Kidney epithelial cell (primary cell): ENCODE measurements around the gene ALOX15B. TPM values are rescaled to one million over a fixed set of nuclear protein-coding genes. Genes with fewer than 3 reads are reported as not detected.

Experiments
- DNase-seq: peaks from one replicate; pipeline ENCODE4 v3.0.0-alpha.2; 2010; ENCODE audit warnings: low read depth
- H3K27me3 ChIP-seq: 2 replicates; pipeline ENCODE4 v1.6.0; 2011; ENCODE audit warnings: low read length; ENCODE audit not compliant: control insufficient read depth, insufficient read depth
- H3K36me3 ChIP-seq: 2 replicates; pipeline ENCODE4 v1.5.1; 2011; ENCODE audit warnings: low read length; ENCODE audit not compliant: control insufficient read depth, insufficient read depth
- H3K4me3 ChIP-seq: 2 replicates; pipeline ENCODE4 v1.5.1; 2011; ENCODE audit warnings: low read depth, mild to moderate bottlenecking, control low read depth, low read length
- total RNA-seq: library from RNA; depleted of rRNA; stranded (reverse); fragments of >200 nt; gene quantifications from 2 replicates; pipeline ENCODE4 v1.2.3, GENCODE V29; 2015
- TF ChIP-seq, protein P1 (sequence below): IDR thresholded peaks from 2 replicates; pipeline ENCODE4 v1.5.1; 2011; ENCODE audit warnings: mild to moderate bottlenecking, moderate library complexity, low read length, control low read depth, inconsistent platforms; ENCODE audit not compliant: insufficient read depth, poor library complexity, severe bottlenecking

Gene ALOX15B
- total RNA-seq, 1 donor from 2014 or later, result 0.29 TPM

DNA sequence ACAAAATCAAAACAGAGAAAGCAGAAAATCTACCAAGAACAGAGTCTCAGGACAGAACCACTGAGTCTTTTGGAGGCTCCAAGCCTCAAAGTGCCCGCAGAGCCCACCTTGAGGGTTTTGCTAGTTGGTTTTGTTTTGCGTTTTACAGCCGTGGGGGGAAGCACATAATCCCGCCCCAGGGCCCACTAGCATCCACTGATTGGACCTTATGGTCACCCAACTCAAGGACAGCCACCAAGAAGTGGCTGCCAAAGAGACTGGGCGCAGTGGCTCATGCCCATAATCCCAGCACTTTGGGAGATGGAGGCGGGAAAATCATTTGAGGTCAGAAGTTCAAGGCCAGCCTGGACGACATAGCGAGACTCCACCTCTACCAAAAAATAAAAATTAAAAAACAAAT, 9.9 kb downstream of the ALOX15B start:
- Histone ChIP-seq H3K4me3 (no peak overlapping the region), H3K36me3 (no peaks in the 10 kb centered on the region), H3K27me3 (peaks cover 21% of the 10 kb centered on the region)
- TF ChIP-seq, protein P1, sequence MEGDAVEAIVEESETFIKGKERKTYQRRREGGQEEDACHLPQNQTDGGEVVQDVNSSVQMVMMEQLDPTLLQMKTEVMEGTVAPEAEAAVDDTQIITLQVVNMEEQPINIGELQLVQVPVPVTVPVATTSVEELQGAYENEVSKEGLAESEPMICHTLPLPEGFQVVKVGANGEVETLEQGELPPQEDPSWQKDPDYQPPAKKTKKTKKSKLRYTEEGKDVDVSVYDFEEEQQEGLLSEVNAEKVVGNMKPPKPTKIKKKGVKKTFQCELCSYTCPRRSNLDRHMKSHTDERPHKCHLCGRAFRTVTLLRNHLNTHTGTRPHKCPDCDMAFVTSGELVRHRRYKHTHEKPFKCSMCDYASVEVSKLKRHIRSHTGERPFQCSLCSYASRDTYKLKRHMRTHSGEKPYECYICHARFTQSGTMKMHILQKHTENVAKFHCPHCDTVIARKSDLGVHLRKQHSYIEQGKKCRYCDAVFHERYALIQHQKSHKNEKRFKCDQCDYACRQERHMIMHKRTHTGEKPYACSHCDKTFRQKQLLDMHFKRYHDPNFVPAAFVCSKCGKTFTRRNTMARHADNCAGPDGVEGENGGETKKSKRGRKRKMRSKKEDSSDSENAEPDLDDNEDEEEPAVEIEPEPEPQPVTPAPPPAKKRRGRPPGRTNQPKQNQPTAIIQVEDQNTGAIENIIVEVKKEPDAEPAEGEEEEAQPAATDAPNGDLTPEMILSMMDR, result no peak
- DNase-seq, result no peak

DNA sequence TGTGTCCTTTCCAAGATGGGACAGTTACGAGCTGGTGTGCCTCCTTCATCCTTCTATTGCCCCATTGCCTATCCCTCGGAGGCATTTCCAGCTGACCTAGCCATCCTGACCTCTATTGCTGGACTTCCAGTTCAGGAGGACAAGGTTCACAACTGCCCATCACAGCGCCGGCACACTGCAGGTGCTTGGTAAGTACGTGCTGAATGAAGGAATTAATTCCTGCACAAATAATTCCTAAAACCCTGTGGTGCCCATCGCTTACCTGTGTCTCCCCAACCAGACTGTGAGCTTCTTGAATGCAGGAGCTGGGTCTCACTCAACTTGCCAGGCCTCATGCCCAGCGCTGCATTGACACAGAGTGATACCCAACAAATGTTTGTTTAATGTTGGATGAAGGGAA, 13.0 kb downstream of the ALOX15B start:
- Histone ChIP-seq H3K36me3 (no peaks in the 10 kb centered on the region), H3K4me3 (no peak overlapping the region), H3K27me3 (peaks cover 11% of the 10 kb centered on the region)
- TF ChIP-seq, protein P1, result no peak
- no peak for DNase-seq

DNA sequence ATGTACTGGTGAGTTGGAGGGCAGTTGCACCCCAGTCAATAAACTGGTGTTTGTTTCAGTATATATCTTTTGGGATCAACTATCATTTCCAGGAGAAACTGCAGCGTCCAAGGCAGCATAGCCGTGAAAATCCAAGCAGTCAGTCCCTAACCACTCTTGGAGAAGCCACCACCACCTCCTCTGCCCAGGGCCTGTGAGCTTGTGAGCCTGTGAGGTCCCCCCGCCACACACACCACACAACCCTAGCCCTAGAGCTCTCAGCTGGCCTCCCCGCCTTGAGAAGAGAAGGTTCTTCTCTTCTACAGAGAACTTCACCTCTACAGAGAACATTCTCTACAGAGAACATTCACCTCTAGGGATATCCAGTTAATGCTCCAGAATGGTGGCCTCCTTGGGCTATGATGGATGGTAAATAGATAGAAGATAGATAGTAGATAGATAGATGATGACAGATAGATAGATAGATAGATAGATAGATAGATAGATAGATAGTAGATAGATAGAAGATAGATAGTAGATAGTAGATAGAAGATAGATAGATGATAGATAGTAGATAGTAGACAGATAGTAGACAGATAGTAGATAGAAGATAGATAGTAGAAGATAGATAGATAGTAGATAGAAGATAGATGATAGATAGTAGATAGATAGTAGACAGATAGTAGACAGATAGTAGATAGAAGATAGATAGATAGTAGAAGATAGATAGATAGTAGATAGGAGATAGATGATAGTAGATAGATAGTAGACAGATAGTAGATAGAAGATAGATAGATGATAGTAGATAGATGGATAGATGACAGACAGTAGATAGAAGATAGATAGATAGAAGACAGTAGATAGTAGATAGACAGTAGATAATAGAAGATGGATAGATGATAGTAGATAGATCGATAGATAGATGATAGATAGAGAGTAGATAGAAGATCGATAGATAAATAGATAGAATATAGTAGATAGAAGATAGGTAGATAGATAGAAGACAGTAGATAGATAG, 13.7 kb downstream of the ALOX15B start:
- TF ChIP-seq, protein P1, result no peak
- no peak for DNase-seq
- Histone ChIP-seq H3K27me3 (peaks cover 5% of the 10 kb centered on the region), H3K36me3 (no peaks in the 10 kb centered on the region), H3K4me3 (no peak overlapping the region)

DNA sequence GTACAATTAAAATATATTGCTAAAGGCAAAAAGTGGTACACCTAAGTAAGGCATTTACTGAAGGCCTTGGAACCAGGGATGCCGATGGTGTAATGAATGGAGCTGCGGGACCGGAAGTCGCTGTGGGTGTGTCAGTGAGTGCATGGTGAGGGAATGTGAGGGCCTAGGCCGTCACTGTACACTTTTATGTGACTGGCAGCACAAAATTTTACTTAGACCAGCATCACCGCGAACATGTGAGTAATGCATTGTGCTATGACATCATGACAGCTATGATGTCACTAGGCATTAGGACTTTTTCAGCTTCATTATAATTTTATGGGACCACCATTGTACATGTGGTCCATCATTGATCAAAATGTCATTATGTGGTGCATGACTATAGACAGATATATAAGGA, 14.7 kb downstream of the ALOX15B start:
- H3K4me3 ChIP-seq, result no peak overlapping the region
- no peak for DNase-seq
- H3K27me3 ChIP-seq, result peaks cover 7% of the 10 kb centered on the region
- H3K36me3 ChIP-seq, result no peaks in the 10 kb centered on the region
- TF ChIP-seq, protein P1, result no peak

DNA sequence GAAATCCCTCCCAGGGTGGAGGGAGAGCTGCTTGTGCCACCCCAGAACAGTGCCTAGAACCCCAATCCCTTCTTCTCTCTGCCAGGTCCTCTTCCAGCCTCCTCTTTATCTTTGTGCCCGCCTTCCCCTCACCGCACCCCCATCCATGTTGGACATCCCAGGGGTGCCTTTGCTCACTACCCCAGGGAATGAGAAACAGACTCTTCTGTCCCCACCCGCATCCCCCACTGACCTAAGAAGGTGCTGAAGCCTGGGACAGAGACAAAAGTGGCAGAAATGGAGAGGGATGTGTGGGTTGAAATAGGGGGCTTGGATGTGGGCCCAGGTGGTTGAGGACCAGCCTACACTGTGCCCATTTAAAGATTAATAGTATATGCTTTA, 17.0 kb downstream of the ALOX15B start:
- no peak for DNase-seq
- TF ChIP-seq, protein P1, result no peak
- Histone ChIP-seq H3K36me3 (no peaks in the 10 kb centered on the region), H3K4me3 (no peak overlapping the region), H3K27me3 (peaks cover 23% of the 10 kb centered on the region)
